Right lobe of liver (tissue), 4 donors: Measurements from ENCODE around the gene DHRS4.

ENCODE experiments used
- CTCF ChIP-seq, 4 donors: fragments of 200-600 bp in 3 of 4; fragments of 450-650 bp in 1 of 4; IDR thresholded peaks; one replicate each; pipeline versions ENCODE4 v1.5.1 to v1.8.0; 2016 to 2022; ENCODE audit warnings: antibody characterized with exemption in 4 of 4, mild to moderate bottlenecking in 2 of 4
- POLR2A ChIP-seq: fragments of 450-650 bp; IDR thresholded peaks from one replicate; pipeline ENCODE4 v1.6.1; 2017; ENCODE audit warnings: antibody characterized with exemption, mild to moderate bottlenecking
- donor health status: DM: no; HTN: no; CAD: no.
- donor health status: DM: no; HTN: no; CAD: no.
- donor health status: DM: no; HTN: yes; CAD: no.

DNA sequence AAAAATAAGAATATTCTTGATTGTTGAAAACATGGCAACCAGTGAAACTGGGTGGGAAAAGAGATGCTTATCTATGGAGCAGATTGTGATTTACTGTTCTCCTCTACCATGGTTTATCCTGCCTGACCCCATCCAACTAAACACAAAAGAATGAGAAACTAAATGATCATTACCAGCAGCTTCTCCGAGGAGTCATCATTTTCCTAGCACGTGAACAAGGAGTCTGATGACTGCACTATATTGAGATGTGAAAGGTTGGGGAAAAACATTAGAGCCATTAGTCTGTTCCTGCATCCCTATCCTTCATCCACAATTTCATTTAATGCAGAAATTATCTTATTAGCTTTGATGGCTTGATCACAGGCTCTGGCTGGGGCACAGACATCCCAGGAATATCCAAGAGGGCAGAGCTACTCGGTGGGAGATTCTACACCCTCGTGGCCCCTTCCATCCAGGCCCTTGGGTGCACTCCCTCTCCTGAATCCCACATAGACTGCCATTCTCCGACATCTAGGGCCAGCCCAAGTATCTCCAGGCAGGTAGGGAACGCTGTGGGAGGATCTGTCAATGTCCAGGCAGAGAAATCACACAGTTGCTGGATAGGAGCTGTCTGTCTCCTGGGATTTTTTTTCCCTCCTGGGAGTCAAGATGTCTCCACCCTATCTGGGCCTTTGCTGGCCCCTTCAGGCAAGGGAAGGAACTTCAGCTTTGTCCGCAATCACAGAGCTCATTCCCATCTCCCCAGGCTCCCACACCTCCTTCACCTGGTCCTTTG lies 43.3 kb upstream of the DHRS4 start:
- TF ChIP-seq CTCF (IDR thresholded peaks at IDR 0.05): peak; percentile 40 to 52 (median 46)
- no peak for TF ChIP-seq POLR2A
